Measurements from ENCODE around the gene CRB2.

GRCh38 chr9:123358181-123358905, 2.3 kb downstream of the CRB2 start:
- TF ChIP-seq CTCF (IDR thresholded peaks at IDR 0.05; ENCODE audit: borderline replicate concordance, extremely low read depth, low read length, poor library complexity, severe bottlenecking) (no peak), EZH2 (IDR thresholded peaks at IDR 0.05; ENCODE audit: borderline replicate concordance, low read depth, low read length, severe bottlenecking) (no peak)
